ENCODE measurements around the gene RPL19.

The RPL19 gene

DNA sequence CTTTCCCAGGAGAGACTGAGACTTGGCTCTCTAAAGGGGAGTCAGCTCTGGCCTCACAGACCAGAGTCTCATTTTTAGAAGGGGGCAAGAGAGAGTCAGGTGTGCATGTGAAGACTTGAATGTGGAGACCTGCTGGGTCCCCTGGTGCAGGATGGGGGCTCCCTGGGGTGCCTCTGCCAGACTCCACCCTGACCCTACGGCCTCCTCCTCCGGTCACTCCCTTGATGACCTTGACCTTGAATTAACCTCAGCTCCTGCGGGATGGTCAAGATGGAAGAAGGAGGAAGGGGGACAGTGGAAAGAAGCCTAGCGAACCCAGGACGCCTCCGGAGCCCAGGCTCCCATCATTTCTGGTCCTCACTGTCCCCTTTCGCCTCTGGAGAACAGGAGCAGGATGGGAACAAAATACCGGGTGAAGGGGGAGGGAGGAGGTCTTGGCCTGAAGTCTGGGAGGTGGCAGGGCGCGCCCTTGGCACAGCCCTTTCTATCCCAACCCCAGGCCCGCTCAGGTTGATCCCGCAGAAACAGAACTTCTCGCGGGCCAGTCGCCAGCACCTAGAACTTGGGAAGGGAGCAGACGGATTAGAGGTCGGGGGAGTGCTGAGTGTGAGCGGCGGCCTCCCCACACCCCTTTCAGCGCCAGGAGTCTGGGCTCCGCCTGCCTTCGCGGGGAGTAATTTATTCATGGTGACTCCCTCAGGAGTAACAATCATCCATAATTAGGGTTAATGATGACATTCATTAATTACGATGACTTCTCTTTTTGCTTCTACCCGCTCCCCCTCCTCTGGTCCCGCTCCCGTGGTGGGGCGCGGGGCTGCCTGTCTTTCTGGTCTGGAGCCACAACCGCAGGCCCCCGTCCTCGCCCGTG lies 24.1 kb downstream of the RPL19 start:
- DNase-seq (ENCODE audit: low read depth, low spot score): no peak

DNA sequence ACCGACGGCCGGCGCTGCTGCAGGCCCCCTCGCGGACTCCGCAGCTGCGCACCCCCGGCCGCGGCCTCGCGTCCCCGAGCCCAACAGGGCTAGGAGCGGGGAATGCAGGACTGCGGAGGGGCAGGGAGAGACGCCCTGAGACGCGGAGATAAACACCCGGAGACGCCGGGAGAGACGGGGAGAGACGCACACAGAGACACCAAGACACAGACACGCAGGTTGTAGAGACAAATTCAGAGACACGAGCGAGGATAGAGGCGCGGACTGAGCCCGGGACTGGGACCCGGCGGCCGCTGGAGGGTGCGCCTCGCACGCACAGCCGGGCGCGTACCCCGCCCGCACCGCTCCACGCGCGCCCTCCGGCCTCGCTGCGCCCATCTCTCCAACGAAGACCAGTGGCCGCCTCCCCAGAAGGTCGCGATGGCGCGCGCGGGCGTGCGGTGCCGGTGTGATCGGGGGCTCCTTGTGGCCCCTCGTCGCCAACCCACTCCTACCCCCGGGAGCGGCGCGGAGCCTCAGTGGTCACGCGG lies 24.8 kb downstream of the RPL19 start:
- DNase-seq (ENCODE audit: low read depth, low spot score): no peak

DNA sequence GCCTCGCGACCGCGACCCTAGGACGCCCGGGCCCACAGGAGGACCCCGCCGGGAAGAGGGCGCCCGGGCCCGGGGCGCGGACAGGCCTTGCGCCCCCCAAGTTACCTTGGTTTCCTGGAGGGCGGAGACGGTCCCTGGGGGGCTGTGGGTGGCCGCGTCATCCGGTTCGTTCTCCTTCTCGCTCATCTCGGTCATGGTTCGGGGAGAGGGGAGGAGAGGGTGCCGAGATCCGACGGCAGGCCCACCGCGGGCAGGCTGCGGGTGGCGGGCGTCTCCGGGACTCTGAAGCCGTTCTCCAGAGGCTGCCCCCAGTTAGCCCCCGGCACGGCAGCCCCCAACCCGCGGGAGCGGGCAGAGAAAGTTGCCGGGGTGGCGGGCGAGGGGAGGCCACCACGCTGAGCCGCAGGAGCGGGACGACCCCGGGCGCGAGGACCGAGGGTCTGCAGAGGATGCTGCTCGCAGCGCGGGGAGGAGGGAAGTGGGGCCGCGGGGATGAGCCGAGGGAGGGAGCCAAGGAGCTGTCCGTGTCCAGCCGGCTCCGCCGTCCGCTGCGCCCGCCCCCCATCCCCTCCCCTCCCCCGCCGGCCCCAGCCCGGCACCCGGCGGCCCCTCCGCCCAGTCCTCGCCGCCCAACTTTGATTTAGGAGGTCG lies 25.4 kb downstream of the RPL19 start, which contains the start of gene STAC2:
STAC2 (minus strand) TSS at position 638 of the 651 bp plus-strand sequence; CDS start at position 195, 443 bp downstream.
- DNase-seq (ENCODE audit: low read depth, low spot score): no peak

- DNase-seq (ENCODE audit: low read depth, low spot score): peak; percentile 70
Measured at GRCh38 chr17:39225959-39226683, 26.0 kb downstream of the RPL19 start.

GRCh38 chr17:39227364-39227919 lies 27.4 kb downstream of the RPL19 start:
- DNase-seq (ENCODE audit: low read depth, low spot score): no peak

GRCh38 chr17:39229274-39229913 lies 29.3 kb downstream of the RPL19 start:
- DNase-seq (ENCODE audit: low read depth, low spot score): no peak

GRCh38 chr17:39230361-39230760 lies 30.3 kb downstream of the RPL19 start:
- no peak for DNase-seq (ENCODE audit: low read depth, low spot score)

GRCh38 chr17:39231091-39231561 lies 31.0 kb downstream of the RPL19 start:
- no peak for DNase-seq (ENCODE audit: low read depth, low spot score)

GRCh38 chr17:39231591-39232551 lies 31.8 kb downstream of the RPL19 start:
- no peak for DNase-seq (ENCODE audit: low read depth, low spot score)

GRCh38 chr17:39235555-39236449 lies 35.7 kb downstream of the RPL19 start:
- DNase-seq (ENCODE audit: low read depth, low spot score): peak; percentile 91

DNA sequence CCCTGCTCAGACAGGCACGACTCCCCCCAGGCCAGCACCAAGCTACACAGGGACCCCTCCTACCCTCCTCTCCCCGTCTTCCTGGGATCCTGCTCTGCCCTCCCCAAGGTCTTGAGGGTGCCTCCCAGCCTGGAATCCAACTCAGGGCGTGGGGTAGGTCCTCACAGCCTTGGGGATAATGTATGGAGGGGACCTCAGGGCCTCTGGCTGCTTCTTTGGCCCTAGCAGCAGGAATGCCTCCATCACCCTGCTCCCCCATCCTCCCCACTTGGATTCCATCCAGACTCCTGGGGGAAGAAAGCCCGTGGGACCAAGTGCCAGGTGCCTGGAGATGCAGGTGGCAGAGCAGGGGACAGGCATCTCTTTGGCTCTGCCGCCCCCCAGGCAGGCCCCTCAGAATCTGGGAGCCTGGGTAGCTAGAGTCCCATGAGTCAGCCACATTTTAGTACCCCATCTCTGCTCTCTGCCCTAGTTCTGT lies 36.4 kb downstream of the RPL19 start:
- no peak for DNase-seq (ENCODE audit: low read depth, low spot score)

DNA sequence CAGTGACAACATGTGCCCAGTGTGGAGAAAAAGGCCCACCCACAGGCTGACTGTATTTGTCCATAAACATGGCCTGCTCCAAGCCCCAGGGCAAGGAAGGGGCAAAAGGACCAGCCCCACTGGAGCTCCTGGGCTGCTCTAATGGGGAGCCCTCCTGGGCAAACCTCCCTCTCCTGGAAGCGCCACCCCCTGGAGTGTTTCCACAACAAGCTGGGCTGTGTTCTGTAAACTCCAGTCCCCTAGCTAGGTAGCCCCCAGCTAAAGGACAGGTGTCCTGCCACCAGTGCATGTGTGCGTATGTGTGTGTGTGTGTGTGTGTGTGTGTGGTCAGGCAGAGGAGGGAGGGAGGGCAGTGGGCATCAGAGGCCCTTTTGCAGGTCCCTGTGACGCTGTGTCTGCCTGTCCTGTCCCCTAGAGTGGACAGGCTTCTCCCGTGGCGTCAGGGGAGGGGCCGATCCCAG lies 36.9 kb downstream of the RPL19 start:
- DNase-seq (ENCODE audit: low read depth, low spot score): no peak

GRCh38 chr17:39237586-39237985 lies 37.5 kb downstream of the RPL19 start:
- DNase-seq (ENCODE audit: low read depth, low spot score): no peak

- no peak for DNase-seq (ENCODE audit: low read depth, low spot score)
Measured at GRCh38 chr17:39238311-39238972, 38.4 kb downstream of the RPL19 start.

GRCh38 chr17:39239640-39240314 lies 39.7 kb downstream of the RPL19 start:
- peak; percentile 69 for DNase-seq (ENCODE audit: low read depth, low spot score)

DNA sequence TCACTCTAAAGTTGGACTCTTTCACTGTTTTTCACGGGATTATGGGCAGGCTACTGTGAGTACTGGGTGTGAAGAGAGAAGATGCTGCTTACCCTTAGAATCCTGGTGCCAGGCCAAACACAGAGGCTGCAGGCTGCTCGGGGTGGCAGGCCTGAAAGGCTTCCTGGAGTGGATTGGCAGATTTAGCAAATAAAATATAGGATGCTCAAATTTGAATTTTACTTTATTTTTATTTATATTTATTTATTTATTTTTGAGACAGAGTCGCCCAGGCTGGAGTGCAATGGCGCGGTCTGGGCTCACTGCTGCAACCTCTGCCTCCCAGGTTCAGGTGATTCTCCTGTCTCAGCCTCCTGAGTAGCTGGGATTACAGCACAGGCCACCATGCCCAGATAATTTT lies 40.5 kb downstream of the RPL19 start:
- no peak for DNase-seq (ENCODE audit: low read depth, low spot score)

- no peak for DNase-seq (ENCODE audit: low read depth, low spot score)
Measured at GRCh38 chr17:39243155-39243554, 43.1 kb downstream of the RPL19 start.

All from iPS DF 19.7 (cell line).